Astrocyte of the cerebellum (primary cell): ENCODE data around the gene CXCL16.

Experiments
- DNase-seq: peaks from one replicate; pipeline ENCODE4 v3.0.0-alpha.2; 2011; ENCODE audit warnings: low read depth
- H3K4me3 ChIP-seq: 2 replicates; pipeline ENCODE4 v1.5.1; 2011; ENCODE audit warnings: mild to moderate bottlenecking, low read depth, low read length, moderate library complexity
- CTCF ChIP-seq: IDR thresholded peaks from 2 replicates; pipeline ENCODE4 v1.5.1; 2012; ENCODE audit warnings: low read length, low read depth, moderate library complexity, mild to moderate bottlenecking; ENCODE audit errors: missing control alignments
- in situ Hi-C: cut with HindIII; loops from 2 replicates; pipeline ENCODE4 v1.10.0; 2017; ENCODE audit warnings: low sequenced_read_pairs

Gene CXCL16

GRCh38 chr17:4743216-4743615 lies 3.5 kb upstream of the CXCL16 start:
- TF ChIP-seq CTCF: no peak
- in situ Hi-C loops: no loop called here
- H3K4me3 ChIP-seq: no peak overlapping the region
- no peak for DNase-seq

- H3K4me3 ChIP-seq: no peak overlapping the region
- no peak for DNase-seq
- TF ChIP-seq CTCF: no peak
- in situ Hi-C loops: no loop called here
Measured at GRCh38 chr17:4742629-4743028, 2.9 kb upstream of the CXCL16 start.

GRCh38 chr17:4742133-4742532 lies 2.4 kb upstream of the CXCL16 start:
- in situ Hi-C loops: no loop called here
- H3K4me3 ChIP-seq: no peak overlapping the region
- TF ChIP-seq CTCF: no peak
- no peak for DNase-seq

- H3K4me3 ChIP-seq: no peak overlapping the region
- TF ChIP-seq CTCF: no peak
- no peak for DNase-seq
- in situ Hi-C loops: no loop called here
Measured at GRCh38 chr17:4741544-4741943, 1.8 kb upstream of the CXCL16 start.

- TF ChIP-seq CTCF: no peak
- in situ Hi-C loops: no loop called here
- no peak for DNase-seq
- no peak overlapping the region for H3K4me3 ChIP-seq
Measured at GRCh38 chr17:4740584-4740983, 856 bp upstream of the CXCL16 start.

GRCh38 chr17:4740025-4740351 lies 260 bp upstream of the CXCL16 start:
- in situ Hi-C loops: no loop called here
- no peak for TF ChIP-seq CTCF
- peak overlapping the region; percentile 60 for H3K4me3 ChIP-seq
- no peak for DNase-seq
